KMS-11 (cell line): ENCODE data around the gene ARF5.
"Not testable (repeated sequence)": the region's sequence is repeated elsewhere in the genome, so short reads cannot be mapped to it uniquely, and the experiment has no call there.

Experiments used
- H2AFZ ChIP-seq: fragments of 200-600 bp; sonication (generic); 2 replicates; pipeline ENCODE4 v1.6.1; 2016; ENCODE audit warnings: antibody characterized with exemption, mixed run types, low read depth
- H3K27ac ChIP-seq: fragments of 200-600 bp; sonication (generic); 2 replicates; pipeline ENCODE4 v1.6.1; 2016; ENCODE audit warnings: mild to moderate bottlenecking, mixed run types
- H3K27me3 ChIP-seq: fragments of 200-600 bp; sonication (generic); 2 replicates; pipeline ENCODE4 v1.6.1; 2017; ENCODE audit warnings: mild to moderate bottlenecking, low read depth, mixed run types, moderate library complexity; ENCODE audit not compliant: insufficient read depth
- H3K36me3 ChIP-seq: fragments of 200-600 bp; sonication (generic); 2 replicates; pipeline ENCODE4 v1.6.1; 2017; ENCODE audit warnings: mild to moderate bottlenecking, mixed run types; ENCODE audit not compliant: insufficient read depth
- H3K4me1 ChIP-seq: fragments of 200-600 bp; sonication (generic); 2 replicates; pipeline ENCODE4 v1.6.1; 2016; ENCODE audit warnings: mild to moderate bottlenecking, low read depth, mixed run types; ENCODE audit not compliant: poor library complexity, severe bottlenecking
- H3K4me2 ChIP-seq: fragments of 200-600 bp; sonication (generic); 2 replicates; pipeline ENCODE4 v1.7.0; 2016; ENCODE audit warnings: mild to moderate bottlenecking, mixed run types
- H3K4me3 ChIP-seq: fragments of 200-600 bp; sonication (generic); IDR thresholded peaks from 2 replicates; pipeline ENCODE4 v1.6.1; 2017; ENCODE audit warnings: low read depth, low read length, mixed read lengths; ENCODE audit not compliant: insufficient read depth
- H3K79me2 ChIP-seq: fragments of 200-600 bp; sonication (generic); 2 replicates; pipeline ENCODE4 v1.6.1; 2016; ENCODE audit warnings: low read depth, mixed run types; ENCODE audit not compliant: insufficient read depth
- H3K9ac ChIP-seq: fragments of 200-600 bp; sonication (generic); 2 replicates; pipeline ENCODE4 v1.6.1; 2016; ENCODE audit warnings: mild to moderate bottlenecking, mixed run types
- H4K20me1 ChIP-seq: fragments of 200-600 bp; sonication (generic); 2 replicates; pipeline ENCODE4 v1.6.1; 2016; ENCODE audit warnings: mild to moderate bottlenecking, mixed run types; ENCODE audit not compliant: insufficient read depth
- CTCF ChIP-seq: fragments of 200-600 bp; sonication (generic); conservative IDR thresholded peaks from 2 replicates; pipeline ENCODE4 v1.6.1; 2017; ENCODE audit warnings: low read depth, mild to moderate bottlenecking, antibody characterized with exemption, low read length, moderate library complexity, mixed read lengths

ARF5 gene

DNA sequence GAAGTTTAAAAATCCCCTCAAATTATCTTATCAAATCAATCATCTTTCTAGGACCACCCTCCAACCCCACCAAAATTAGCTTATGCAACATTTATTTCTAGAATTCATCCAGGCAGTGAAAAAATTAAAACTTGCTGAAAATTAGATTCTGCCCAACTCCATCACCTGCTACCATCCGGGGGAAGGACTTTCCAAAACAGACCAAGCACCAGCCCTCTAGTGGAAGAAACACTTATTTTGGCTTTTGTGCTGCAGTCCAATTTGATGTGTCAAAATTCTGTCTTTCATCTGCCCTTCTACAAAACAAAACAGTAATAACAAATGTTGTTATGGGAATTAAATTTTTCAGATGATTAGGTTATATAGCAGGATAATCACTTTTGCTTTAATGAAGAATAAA lies 38.0 kb upstream of the ARF5 start:
- no peaks in the 10 kb centered on the region for H3K27me3 ChIP-seq
- no peak overlapping the region for H2AFZ ChIP-seq
- H3K36me3 ChIP-seq: no peaks in the 10 kb centered on the region
- H3K27ac ChIP-seq: no peak overlapping the region
- no peaks in the 10 kb centered on the region for H3K4me1 ChIP-seq
- H3K79me2 ChIP-seq: no peaks in the 10 kb centered on the region
- no peak overlapping the region for H3K4me3 ChIP-seq
- TF ChIP-seq CTCF: peak; percentile 62
- no peaks in the 10 kb centered on the region for H4K20me1 ChIP-seq
- H3K4me2 ChIP-seq: no peak overlapping the region
- H3K9ac ChIP-seq: no peak overlapping the region

GRCh38 chr7:127551941-127552340 lies 36.3 kb upstream of the ARF5 start:
- H3K4me1 ChIP-seq: no peaks in the 10 kb centered on the region
- no peaks in the 10 kb centered on the region for H3K27me3 ChIP-seq
- H3K4me3 ChIP-seq: no peak overlapping the region
- H3K27ac ChIP-seq: no peak overlapping the region
- no peaks in the 10 kb centered on the region for H4K20me1 ChIP-seq
- no peak for TF ChIP-seq CTCF
- H3K79me2 ChIP-seq: no peaks in the 10 kb centered on the region
- no peak overlapping the region for H2AFZ ChIP-seq
- H3K4me2 ChIP-seq: no peak overlapping the region
- H3K36me3 ChIP-seq: no peaks in the 10 kb centered on the region
- H3K9ac ChIP-seq: no peak overlapping the region

DNA sequence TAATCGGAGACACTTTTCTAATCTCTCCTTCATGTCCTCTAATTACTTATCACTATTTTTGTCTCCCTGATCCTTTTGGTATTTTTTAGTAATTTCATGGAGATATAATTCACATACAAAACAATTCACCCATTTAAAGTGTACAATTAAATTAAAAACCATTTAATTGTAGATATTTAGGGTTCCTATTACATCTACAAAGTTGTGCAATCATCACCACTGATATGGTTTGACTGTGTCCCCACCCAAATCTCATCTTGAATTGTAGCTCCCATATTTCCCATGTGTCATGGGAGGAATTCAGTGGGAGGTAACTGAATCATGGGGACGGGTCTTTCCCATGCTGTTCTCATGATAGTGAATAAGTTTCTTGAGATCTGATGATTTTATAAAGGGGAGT lies 31.8 kb upstream of the ARF5 start:
- H2AFZ ChIP-seq: no peak overlapping the region
- no peak for TF ChIP-seq CTCF
- no peaks in the 10 kb centered on the region for H3K4me1 ChIP-seq
- no peak overlapping the region for H3K4me2 ChIP-seq
- H3K27me3 ChIP-seq: no peaks in the 10 kb centered on the region
- H3K9ac ChIP-seq: no peak overlapping the region
- H4K20me1 ChIP-seq: no peaks in the 10 kb centered on the region
- no peaks in the 10 kb centered on the region for H3K79me2 ChIP-seq
- no peaks in the 10 kb centered on the region for H3K36me3 ChIP-seq
- no peak overlapping the region for H3K4me3 ChIP-seq
- no peak overlapping the region for H3K27ac ChIP-seq

- no peaks in the 10 kb centered on the region for H3K27me3 ChIP-seq
- no peak overlapping the region for H3K9ac ChIP-seq
- no peak overlapping the region for H3K4me2 ChIP-seq
- H3K4me3 ChIP-seq: no peak overlapping the region
- no peaks in the 10 kb centered on the region for H3K4me1 ChIP-seq
- H3K36me3 ChIP-seq: no peaks in the 10 kb centered on the region
- no peaks in the 10 kb centered on the region for H3K79me2 ChIP-seq
- H3K27ac ChIP-seq: no peak overlapping the region
- H4K20me1 ChIP-seq: no peaks in the 10 kb centered on the region
- H2AFZ ChIP-seq: no peak overlapping the region
- TF ChIP-seq CTCF: no peak
Measured at GRCh38 chr7:127557803-127558202, 30.4 kb upstream of the ARF5 start.

GRCh38 chr7:127566242-127566641 lies 22.0 kb upstream of the ARF5 start:
- TF ChIP-seq CTCF: no peak
- H3K4me3 ChIP-seq: no peak overlapping the region
- no peaks in the 10 kb centered on the region for H4K20me1 ChIP-seq
- no peaks in the 10 kb centered on the region for H3K27me3 ChIP-seq
- no peaks in the 10 kb centered on the region for H3K4me1 ChIP-seq
- H3K27ac ChIP-seq: no peak overlapping the region
- no peak overlapping the region for H3K4me2 ChIP-seq
- no peak overlapping the region for H2AFZ ChIP-seq
- H3K9ac ChIP-seq: no peak overlapping the region
- no peaks in the 10 kb centered on the region for H3K36me3 ChIP-seq
- H3K79me2 ChIP-seq: no peaks in the 10 kb centered on the region

- H3K4me1 ChIP-seq, H3K9ac ChIP-seq, H3K4me3 ChIP-seq, H3K27me3 ChIP-seq, H3K79me2 ChIP-seq, H3K36me3 ChIP-seq, H3K27ac ChIP-seq, H4K20me1 ChIP-seq, H2AFZ ChIP-seq, H3K4me2 ChIP-seq: not testable (repeated sequence)
Measured at GRCh38 chr7:127568034-127568433, 20.2 kb upstream of the ARF5 start.
